Activated T-cell treated with anti-CD3 and anti-CD28 coated beads for 1 hour (primary cell): ENCODE measurements around the gene PRELP.
"Not testable (repeated sequence)": the region's sequence is repeated elsewhere in the genome, so short reads cannot be mapped to it uniquely, and the experiment has no call there.

ENCODE experiments used
- DNase-seq: peaks from one replicate; pipeline ENCODE4 v3.0.0-alpha.2; 2020; ENCODE audit warnings: low read depth

Gene PRELP

DNA sequence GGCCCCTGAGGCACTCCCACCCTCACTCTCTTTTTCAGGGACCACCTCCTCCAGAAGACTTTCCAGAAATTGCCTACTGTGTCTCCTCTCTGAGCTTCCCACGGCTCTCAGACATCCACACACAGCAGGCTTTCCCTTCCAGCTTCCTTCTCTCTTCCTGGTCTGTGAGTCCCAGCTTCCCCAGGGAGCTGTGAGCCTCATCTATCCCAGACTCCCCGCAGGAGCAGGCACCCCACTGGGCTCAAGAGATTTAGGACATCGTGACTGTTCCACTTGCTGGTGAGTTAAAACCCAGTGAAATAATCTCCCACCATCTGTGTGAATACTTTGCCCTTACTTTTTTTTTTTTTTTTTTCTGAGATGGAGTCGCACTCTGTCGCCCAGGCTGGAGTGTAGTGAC, 22.0 kb upstream of the PRELP start:
- no peak for DNase-seq

- no peak for DNase-seq
These were observed 20.6 kb upstream of the PRELP start for GRCh38 chr1:203454986-203455471.

GRCh38 chr1:203455706-203456105, 19.9 kb upstream of the PRELP start:
- DNase-seq: no peak

GRCh38 chr1:203456577-203456976, 19.0 kb upstream of the PRELP start:
- DNase-seq: no peak

GRCh38 chr1:203458078-203458477, 17.5 kb upstream of the PRELP start:
- no peak for DNase-seq

DNA sequence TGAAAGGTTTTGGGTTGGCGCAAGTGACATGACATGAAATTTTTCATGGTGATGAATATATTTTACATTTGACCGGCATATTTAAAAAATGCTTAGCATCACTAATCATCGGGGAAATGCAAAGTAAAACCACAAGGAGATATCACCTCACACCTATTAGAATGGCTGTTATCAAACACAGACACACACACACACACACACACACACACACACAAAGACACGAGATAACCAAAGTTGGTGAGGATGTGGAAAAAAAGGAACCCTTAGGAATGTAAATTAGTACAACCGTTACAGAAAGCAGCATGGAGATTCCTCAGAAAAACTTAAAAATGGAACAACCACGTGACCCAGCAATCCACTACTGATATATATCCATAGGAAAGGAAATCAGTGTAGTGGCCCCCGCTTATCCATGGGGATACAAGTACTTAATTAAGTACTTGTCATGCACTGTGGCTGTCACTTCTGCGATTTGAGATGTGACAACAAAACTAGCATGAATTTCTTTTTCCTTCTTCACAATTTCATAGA, 15.9 kb upstream of the PRELP start:
- no peak for DNase-seq

DNA sequence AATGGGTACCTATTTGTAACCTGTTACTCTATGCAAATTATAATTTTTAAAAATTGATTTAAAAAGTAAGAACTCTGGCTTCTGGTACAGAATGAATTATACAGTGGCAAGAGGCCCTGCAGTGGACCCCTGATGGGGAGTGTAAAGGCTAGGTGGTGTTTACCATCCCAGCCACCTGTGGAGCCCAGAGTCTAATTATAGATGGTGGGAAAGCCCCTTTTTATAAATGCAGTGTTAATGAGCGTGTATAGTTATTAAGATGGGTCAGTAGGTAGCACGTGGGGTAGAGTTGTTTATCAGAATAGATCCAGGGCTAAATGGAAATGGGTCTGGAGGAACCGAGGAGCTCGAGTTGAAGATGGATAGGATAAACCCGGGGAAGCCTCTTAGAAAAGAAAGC, 13.9 kb upstream of the PRELP start:
- no peak for DNase-seq

DNA sequence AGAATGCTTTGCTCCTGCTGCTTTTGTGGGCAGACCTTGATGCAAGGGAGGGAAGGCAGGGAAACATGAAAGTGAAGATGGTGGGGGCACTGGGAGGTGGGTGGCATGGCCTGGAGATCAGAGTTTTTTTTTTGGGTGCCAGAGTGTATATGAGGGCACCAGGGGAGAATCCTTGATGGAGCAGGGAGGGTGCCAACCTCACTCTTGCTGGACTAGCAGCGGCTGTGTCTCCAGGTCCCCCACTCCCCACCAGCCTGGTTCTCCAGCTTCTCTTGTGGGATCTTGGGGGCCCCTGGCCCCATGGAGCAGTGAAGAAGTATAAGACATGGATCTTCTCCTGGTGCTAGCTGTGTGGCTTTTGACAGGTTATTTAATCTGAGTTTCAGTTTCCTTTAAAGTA, 13.5 kb upstream of the PRELP start:
- DNase-seq: no peak

- no peak for DNase-seq
These were observed 12.7 kb upstream of the PRELP start for GRCh38 chr1:203462878-203463277.

DNA sequence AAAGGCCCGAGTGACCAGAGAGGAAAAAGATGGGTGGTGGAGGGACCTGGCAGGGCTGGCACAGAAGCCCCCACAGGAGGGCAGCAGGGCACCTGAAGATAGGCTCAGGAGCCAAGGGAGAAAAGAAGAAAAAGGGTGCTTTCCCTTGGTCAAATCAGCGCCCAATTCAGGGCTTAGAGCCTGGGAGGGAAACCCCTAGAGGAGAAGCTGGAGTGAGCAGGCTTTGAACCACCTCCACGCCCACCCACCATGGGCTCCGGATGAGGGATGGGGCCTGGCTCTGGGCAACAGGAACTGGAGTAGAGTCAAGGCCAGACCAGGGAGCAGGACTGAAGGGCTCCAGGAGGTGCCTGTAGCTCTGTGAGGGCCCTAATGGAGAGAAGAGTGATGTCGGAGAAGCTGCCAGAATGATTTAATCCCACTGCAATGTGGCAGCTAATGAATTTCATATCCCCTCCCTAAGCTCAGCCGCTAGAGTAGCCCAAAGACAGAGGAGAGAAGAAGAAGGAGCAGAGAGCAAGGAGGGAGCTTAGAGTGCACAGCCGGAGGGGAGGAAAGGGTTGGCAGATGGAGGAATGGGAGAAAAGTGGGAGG, 12.0 kb upstream of the PRELP start:
- DNase-seq: no peak

DNA sequence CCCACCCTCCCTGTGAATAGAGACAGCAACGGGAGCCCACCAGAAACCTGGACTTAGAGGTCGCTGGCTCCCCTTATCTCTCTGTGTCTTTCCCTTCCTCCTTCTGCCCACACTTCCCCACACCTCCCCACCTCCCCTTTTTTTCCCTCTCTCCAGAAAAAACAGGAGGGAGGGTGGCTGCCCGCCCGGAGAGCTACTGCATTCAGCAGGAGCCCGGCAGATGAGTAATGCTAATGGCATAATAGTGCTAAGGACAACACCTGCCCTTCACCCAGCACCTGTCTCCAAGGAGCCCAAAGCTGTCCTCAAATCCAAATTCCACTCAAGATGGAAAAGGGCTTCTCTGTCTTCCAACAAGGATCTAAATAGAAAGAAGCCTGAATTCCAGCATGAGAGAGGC, 11.4 kb upstream of the PRELP start:
- no peak for DNase-seq

GRCh38 chr1:203464743-203465142, 10.9 kb upstream of the PRELP start:
- DNase-seq: no peak

GRCh38 chr1:203465146-203465798, 10.3 kb upstream of the PRELP start:
- DNase-seq: no peak

DNA sequence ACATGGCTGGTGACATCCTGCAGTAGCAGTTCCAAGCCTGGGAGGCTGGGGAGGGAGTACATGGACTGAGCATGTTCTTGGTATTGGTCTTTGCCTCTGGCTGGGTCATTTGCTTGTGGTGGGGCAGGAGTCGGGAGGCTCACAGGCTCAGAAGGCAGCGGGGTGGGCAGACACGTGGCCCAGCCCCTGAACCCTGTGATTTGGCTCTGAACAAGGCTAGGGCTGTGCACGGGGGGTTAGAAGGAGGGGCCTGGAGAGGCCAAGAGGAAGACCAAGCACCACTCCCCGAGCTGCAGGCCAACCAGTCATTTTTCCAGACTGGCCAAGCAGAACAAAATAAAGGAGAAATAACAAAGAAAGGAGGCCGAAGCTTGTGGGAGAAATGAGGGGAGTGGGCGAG, 9.7 kb upstream of the PRELP start:
- no peak for DNase-seq

DNA sequence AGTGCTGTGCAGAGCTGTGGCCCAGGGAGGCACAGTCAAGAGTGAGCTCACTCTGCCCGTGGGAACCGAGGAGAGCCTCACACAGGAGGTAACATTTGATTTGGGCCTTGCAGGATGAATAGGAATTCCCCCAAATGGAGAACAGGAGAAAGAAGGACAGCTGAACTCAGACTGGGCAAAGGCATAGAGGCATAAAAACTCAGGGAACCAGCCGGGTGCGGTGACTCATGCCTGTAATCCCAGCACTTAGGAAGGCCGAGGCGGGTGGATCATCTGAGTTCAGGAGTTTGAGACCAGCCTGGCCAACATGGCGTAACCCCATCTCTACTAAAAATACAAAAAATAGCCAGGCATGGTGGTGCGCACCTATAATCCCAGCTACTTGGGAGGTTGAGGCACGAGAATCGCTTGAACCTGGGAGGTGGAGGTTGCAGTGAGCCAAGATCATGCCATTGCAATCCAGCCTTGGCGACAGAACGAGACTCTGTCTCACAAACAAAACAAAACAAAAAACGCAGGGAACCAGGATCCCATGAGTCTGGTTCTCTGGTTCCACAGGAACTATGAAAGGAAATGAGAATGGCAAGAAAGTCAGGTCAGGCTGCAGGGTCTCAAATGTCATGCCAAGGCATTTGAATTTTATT, 8.6 kb upstream of the PRELP start:
- DNase-seq: not testable (repeated sequence)

GRCh38 chr1:203467550-203467921, 8.1 kb upstream of the PRELP start:
- DNase-seq: no peak

GRCh38 chr1:203468326-203468725, 7.3 kb upstream of the PRELP start:
- no peak for DNase-seq

DNA sequence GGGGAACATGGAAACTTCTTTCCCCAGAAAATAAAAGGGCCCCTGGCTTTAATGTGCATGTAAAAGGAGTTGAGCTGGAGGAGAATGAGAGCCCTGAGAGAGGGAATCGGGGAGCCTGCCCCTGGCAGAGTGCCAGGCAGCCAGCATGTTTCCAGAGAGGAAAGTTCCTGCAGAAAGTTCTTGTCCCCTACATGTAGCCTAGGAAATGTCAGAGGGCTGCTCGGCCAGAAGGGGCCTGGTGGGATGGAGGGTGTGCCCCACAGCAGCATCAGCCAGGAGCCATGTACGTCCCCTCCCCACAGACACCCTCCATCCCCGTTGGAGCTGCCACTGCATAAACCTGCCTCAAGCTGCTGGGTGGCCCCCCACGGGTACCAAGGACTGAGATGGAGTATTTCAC, 5.4 kb upstream of the PRELP start:
- no peak for DNase-seq

- DNase-seq: no peak
These were observed 3.8 kb upstream of the PRELP start for GRCh38 chr1:203471841-203472240.

DNA sequence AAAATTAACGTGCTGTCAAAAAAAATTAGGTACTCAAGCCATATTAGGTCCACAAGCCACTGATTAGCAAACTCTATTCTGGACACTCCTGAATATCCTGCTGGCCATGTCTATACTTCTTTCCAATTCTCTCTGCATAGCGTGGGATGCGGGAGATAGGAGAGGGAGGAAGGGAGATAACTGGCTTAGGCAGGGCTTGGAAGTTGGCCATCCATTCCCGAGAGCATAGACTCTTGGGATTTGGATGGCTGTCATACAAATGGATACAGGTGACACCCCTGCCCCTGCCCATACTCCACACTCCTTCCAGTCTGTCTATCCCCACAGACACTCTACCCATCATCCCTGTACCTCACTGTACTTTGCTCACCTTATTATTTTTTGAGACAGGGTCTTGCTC, 2.3 kb upstream of the PRELP start:
- no peak for DNase-seq

DNA sequence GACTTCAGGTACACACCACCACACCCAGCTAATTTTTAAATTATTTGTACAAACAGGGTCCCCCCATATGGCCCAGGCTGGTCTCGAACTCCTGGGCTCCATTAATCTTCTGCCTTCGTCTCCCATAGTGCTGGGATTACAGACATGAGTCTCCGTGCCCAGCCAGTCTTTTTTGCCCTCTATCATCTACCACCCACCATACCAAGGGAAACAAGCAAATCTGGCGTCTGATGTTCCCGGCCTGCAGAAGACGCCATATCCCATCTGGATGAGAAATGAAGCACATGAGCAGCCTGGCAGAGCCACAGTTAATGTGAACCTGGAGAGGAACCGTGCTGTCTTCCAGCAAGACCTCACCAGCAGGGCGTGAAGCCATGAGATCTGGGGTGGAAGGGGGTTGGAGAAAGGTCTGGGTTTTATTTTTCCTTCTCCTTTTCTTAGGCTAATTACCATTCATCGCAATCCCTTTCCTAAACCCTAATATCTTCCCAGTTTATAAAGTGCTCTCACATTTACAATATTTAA, 1.8 kb upstream of the PRELP start:
- no peak for DNase-seq

DNA sequence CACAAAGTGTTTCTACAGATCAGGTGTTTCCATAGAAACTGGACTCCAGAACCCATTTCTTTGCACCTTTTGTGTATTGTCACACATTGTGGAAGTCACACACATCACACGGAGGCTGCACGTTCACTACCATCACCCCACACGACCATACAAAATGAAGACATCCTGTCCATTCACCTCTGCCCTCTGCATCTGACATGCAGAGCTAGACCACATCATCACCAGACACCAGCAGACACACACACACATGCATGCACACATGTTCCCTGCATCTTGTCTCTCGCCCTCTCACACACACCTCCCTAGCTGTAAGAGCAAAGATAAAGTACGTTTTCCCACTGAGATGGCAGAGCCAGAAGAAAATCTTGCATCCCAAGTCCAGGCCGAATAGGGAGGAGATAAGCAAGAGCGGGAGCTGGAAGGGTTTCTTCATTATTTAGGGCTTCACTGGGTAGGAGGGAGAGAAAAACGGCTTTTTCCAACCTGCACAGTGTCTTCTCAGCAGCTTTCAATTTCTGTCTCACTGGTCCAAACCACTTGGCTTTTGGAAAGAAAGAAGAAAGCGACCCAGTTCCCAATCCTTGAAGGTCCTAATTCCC, 709 bp downstream of the PRELP start:
- DNase-seq: no peak

DNA sequence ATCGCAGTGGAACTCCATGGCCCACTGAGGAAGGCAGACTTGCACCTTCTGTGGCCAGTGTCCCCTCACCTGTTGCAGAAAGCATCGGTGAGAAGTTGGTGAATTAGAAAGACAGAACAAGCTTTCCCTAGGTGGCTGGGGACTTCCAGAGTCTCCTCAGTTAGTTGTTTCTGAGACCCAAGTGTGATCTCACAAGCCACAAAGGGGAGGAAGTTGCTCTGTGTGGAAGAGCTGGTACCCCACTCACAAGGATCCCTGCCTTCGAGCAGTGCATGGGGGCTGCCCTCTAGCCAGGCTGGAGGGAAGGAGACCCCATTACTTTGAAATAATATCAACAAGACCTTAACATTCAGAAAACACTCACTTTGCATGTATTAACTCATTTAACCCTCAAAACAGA, 2.1 kb downstream of the PRELP start:
- no peak for DNase-seq
